ENCODE measurements around the gene NKIRAS1.
A peak's percentile ranks its signal among the peaks of the same experiment; 100 is the strongest.
"Not testable (repeated sequence)": the region's sequence is repeated elsewhere in the genome, so short reads cannot be mapped to it uniquely, and the experiment has no call there.

NKIRAS1 gene

DNA sequence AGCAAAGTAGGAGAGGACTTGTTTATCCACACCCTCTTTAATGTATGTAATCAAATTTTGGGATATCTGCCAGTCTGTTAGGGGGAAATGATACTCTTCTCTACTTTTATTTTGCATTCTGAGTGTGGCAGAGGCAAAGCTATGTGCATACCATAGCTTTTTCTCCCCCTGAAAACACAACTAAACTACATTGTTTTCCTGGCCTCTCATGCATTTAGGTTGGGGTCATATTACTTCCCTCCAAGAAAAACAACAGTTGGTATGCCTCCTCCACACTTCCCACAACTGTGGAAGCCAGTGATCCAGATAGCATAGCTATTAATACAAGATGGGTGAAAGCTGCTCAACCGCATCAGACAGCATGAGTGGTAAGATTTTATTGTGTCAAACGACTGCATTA is 7.0 kb upstream of the NKIRAS1 start:
- H3K27me3 ChIP-seq (ENCODE audit: control insufficient read depth in 5 of 5, insufficient read depth in 4 of 5, low read length in 5 of 5) = no peaks in the 10 kb centered on the region
- H3K36me3 ChIP-seq (ENCODE audit: control insufficient read depth in 5 of 5, insufficient read depth in 5 of 5, low read length in 5 of 5) = peaks cover 16 to 32% (median 23%) of the 10 kb centered on the region in 5 donors
- no peak overlapping the region for H3K27ac ChIP-seq (ENCODE audit: low read depth, low read length)
- H3K4me3 ChIP-seq (ENCODE audit: low read depth in 1 of 5, low read length in 5 of 5) = no peak overlapping the region
- H3K9ac ChIP-seq (ENCODE audit: low read length in 5 of 5) = no peak overlapping the region
- peaks cover 0 to 9% (median 3%) of the 10 kb centered on the region in 5 donors for H3K4me1 ChIP-seq (ENCODE audit: control insufficient read depth in 5 of 5, insufficient read depth in 5 of 5, low read length in 5 of 5)
- H3K9me3 ChIP-seq (ENCODE audit: control insufficient read depth in 5 of 5, low read length in 5 of 5) = no peaks in the 10 kb centered on the region

DNA sequence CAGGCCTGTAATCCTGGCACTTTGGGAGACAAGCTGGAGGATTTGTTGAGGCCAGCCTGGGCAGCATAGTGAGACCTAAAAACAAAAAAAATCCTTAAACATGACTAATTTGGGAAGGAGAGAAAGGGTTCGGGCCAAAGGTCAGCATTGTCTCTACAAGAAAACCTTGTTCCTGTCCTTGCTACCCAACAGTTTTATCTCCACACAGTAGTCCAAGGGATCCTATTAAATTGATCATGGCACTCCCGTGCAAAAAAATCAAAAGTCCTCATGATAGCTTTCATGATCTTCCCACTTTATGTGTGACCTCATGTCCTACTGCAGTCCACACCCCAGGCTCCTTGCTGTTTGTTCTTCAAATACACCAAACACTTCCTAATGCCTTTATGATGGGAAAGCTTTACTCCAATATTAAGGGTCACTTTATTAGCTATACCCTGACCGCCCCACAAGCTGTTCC is 4.3 kb upstream of the NKIRAS1 start:
- Histone ChIP-seq H3K4me1 (ENCODE audit: control insufficient read depth in 5 of 5, insufficient read depth in 5 of 5, low read length in 5 of 5) (peaks cover 2 to 24% (median 19%) of the 10 kb centered on the region in 5 donors), H3K27me3 (ENCODE audit: control insufficient read depth in 5 of 5, insufficient read depth in 4 of 5, low read length in 5 of 5) (no peaks in the 10 kb centered on the region), H3K9ac (ENCODE audit: low read length in 5 of 5) (no peak overlapping the region), H3K36me3 (ENCODE audit: control insufficient read depth in 5 of 5, insufficient read depth in 5 of 5, low read length in 5 of 5) (peaks cover 20 to 36% (median 26%) of the 10 kb centered on the region in 5 donors), H3K27ac (ENCODE audit: low read depth, low read length) (no peak overlapping the region), H3K9me3 (ENCODE audit: control insufficient read depth in 5 of 5, low read length in 5 of 5) (no peaks in the 10 kb centered on the region), H3K4me3 (ENCODE audit: low read depth in 1 of 5, low read length in 5 of 5) (no peak overlapping the region)

DNA sequence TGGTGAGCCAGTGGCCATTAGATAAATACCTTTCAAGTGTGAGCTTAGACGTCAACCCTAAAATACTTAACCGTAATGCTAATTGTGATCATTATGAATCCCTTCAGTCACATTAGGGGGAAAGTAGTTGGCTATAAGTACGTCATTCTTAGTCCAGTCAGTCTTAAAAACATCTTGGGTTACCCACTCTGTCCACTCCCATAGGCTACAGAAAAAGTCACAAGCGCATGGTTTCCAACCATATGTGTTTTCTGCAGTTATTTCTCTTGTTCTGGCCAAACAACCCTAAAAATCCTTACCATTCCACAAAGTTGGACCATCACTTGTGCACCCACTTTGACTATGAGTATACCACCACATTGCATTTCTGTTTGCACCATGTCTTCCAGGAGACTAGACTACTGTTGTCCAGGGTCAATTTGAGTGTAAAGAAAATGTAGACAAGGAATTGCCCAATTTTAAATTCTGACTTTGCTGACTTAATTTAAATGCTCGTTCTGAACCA is 3.4 kb upstream of the NKIRAS1 start:
- Histone ChIP-seq H3K4me3 (ENCODE audit: low read depth in 1 of 5, low read length in 5 of 5) (no peak overlapping the region), H3K36me3 (ENCODE audit: control insufficient read depth in 5 of 5, insufficient read depth in 5 of 5, low read length in 5 of 5) (peaks cover 20 to 36% (median 26%) of the 10 kb centered on the region in 5 donors), H3K27ac (ENCODE audit: low read depth, low read length) (no peak overlapping the region), H3K9ac (ENCODE audit: low read length in 5 of 5) (no peak overlapping the region), H3K4me1 (ENCODE audit: control insufficient read depth in 5 of 5, insufficient read depth in 5 of 5, low read length in 5 of 5) (peaks cover 2 to 32% (median 27%) of the 10 kb centered on the region in 5 donors), H3K9me3 (ENCODE audit: control insufficient read depth in 5 of 5, low read length in 5 of 5) (no peaks in the 10 kb centered on the region), H3K27me3 (ENCODE audit: control insufficient read depth in 5 of 5, insufficient read depth in 4 of 5, low read length in 5 of 5) (no peaks in the 10 kb centered on the region)

DNA sequence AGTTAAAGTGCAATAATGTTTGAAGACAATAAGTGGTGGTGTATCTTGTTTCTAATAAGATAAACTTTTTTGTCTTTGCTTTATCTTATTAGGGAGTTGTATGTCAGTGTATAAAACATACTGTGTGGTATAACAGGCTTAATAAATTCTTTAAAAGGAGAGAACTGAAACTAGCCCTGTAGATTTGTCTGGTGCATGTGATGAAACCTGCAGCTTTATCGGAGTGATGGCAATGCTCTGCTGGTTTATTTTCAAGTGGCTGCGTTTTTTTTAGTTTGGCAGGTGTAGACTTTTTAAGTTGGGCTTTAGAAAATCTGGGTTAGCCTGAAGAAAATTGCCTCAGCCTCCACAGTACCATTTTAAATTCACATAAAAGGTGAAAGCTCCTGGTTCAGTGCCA is 2.8 kb upstream of the NKIRAS1 start:
- H3K4me1 ChIP-seq (ENCODE audit: control insufficient read depth in 5 of 5, insufficient read depth in 5 of 5, low read length in 5 of 5) = peaks cover 2 to 35% (median 27%) of the 10 kb centered on the region in 5 donors
- no peak overlapping the region for H3K9ac ChIP-seq (ENCODE audit: low read length in 5 of 5)
- H3K9me3 ChIP-seq (ENCODE audit: control insufficient read depth in 5 of 5, low read length in 5 of 5) = no peaks in the 10 kb centered on the region
- H3K4me3 ChIP-seq (ENCODE audit: low read depth in 1 of 5, low read length in 5 of 5) = no peak overlapping the region
- H3K36me3 ChIP-seq (ENCODE audit: control insufficient read depth in 5 of 5, insufficient read depth in 5 of 5, low read length in 5 of 5) = peaks cover 20 to 36% (median 26%) of the 10 kb centered on the region in 5 donors
- no peaks in the 10 kb centered on the region for H3K27me3 ChIP-seq (ENCODE audit: control insufficient read depth in 5 of 5, insufficient read depth in 4 of 5, low read length in 5 of 5)
- no peak overlapping the region for H3K27ac ChIP-seq (ENCODE audit: low read depth, low read length)

DNA sequence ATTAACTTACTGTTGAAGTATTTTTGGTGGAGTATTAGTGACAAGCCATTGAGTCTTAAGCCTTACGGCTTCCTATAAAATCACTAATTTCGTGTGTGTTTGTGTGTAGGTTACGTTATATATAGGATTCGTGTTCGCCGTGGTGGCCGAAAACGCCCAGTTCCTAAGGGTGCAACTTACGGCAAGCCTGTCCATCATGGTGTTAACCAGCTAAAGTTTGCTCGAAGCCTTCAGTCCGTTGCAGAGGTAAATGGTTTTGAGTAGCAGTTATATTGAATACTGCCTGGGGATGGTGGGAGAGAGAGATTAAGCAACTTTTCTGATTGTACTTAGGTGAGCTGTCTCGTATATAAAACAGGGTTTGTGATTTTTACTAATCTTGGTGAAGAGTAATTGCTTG is 1.5 kb upstream of the NKIRAS1 start:
- H3K4me1 ChIP-seq (ENCODE audit: control insufficient read depth in 5 of 5, insufficient read depth in 5 of 5, low read length in 5 of 5) = peaks cover 2 to 35% (median 27%) of the 10 kb centered on the region in 5 donors
- peak overlapping the region; percentile 92 for H3K27ac ChIP-seq (ENCODE audit: low read depth, low read length)
- peak overlapping the region; percentile 91 to 99 (median 96) for H3K4me3 ChIP-seq (ENCODE audit: low read depth in 1 of 5, low read length in 5 of 5)
- not testable (repeated sequence) for H3K9me3 ChIP-seq (ENCODE audit: control insufficient read depth in 5 of 5, low read length in 5 of 5); H3K27me3 ChIP-seq (ENCODE audit: control insufficient read depth in 5 of 5, insufficient read depth in 4 of 5, low read length in 5 of 5)
- H3K9ac ChIP-seq (ENCODE audit: low read length in 5 of 5) = peak overlapping the region in 4 of 5 donors; percentile 32 to 99 (median 90)
- peaks cover 17 to 36% (median 23%) of the 10 kb centered on the region in 5 donors for H3K36me3 ChIP-seq (ENCODE audit: control insufficient read depth in 5 of 5, insufficient read depth in 5 of 5, low read length in 5 of 5)

DNA sequence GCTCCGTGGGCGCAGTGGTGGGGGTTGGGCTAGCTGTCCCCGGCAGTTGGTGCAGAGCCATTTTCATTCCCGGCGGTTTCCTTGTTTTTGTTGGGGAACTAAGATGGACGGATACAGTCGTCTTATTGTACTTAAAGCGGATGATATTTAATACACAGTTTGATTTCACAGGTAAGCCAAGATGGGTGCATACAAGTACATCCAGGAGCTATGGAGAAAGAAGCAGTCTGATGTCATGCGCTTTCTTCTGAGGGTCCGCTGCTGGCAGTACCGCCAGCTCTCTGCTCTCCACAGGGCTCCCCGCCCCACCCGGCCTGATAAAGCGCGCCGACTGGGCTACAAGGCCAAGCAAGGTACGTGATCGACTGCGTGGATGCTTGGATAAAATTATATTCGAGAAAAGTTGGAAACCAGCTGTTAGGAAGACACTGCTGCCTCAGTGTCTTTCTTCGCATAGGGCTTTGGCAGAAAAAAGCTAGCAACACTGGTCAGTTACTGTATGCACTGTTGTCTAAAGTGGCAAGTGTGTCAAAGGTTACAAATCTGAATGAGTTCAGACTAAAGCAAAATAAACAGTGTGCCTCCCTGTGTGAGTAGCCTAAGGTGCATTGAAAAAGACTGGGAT is 1.0 kb upstream of the NKIRAS1 start:
- peak overlapping the region; percentile 91 to 99 (median 96) for H3K4me3 ChIP-seq (ENCODE audit: low read depth in 1 of 5, low read length in 5 of 5)
- H3K9ac ChIP-seq (ENCODE audit: low read length in 5 of 5) = peak overlapping the region; percentile 74 to 99 (median 88)
- H3K4me1 ChIP-seq (ENCODE audit: control insufficient read depth in 5 of 5, insufficient read depth in 5 of 5, low read length in 5 of 5) = peaks cover 2 to 35% (median 27%) of the 10 kb centered on the region in 5 donors
- H3K36me3 ChIP-seq (ENCODE audit: control insufficient read depth in 5 of 5, insufficient read depth in 5 of 5, low read length in 5 of 5) = peaks cover 17 to 34% (median 23%) of the 10 kb centered on the region in 5 donors
- H3K27ac ChIP-seq (ENCODE audit: low read depth, low read length) = peak overlapping the region; percentile 92
- not testable (repeated sequence) for H3K27me3 ChIP-seq (ENCODE audit: control insufficient read depth in 5 of 5, insufficient read depth in 4 of 5, low read length in 5 of 5); H3K9me3 ChIP-seq (ENCODE audit: control insufficient read depth in 5 of 5, low read length in 5 of 5)

DNA sequence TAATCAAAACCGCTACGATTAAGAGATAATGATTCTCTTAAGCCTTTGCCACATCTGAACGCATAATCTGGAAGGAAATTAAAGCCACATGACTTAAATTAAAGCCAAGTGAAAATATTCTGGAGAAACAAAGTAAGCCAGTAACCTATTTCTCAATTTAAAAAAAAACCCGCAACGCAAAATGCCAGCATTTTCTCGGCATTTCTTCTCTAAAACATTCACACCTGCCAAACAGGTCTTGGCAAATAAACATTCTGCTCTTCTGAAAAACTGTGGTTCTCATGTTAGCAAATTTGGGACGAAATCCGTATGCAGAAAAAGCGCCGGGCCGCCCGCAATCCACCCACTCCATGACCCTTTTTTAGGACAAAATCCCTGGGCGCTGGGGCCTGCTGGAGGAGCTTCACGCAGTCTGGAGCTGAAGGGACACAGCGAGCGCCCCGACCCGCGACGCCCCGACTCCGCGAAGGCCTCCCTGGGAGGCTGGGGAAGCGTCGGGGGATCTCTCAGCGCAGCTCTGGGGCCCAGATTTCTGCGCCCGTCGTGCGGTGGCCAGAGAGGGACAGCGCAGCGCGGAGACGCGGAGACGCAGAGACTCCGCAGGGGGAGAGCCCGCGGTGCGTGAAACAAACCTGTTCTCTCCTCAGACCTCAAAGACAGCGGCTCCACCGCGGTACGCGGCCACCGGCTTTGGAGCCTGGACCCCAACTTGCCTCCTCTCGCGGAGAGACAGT is 471 bp downstream of the NKIRAS1 start:
- Histone ChIP-seq H3K4me3 (ENCODE audit: low read depth in 1 of 5, low read length in 5 of 5) (peak overlapping the region; percentile 68 to 99 (median 93)), H3K27me3 (ENCODE audit: control insufficient read depth in 5 of 5, insufficient read depth in 4 of 5, low read length in 5 of 5) (no peaks in the 10 kb centered on the region), H3K9ac (ENCODE audit: low read length in 5 of 5) (peak overlapping the region; percentile 66 to 99 (median 88)), H3K9me3 (ENCODE audit: control insufficient read depth in 5 of 5, low read length in 5 of 5) (no peaks in the 10 kb centered on the region), H3K27ac (ENCODE audit: low read depth, low read length) (peak overlapping the region; percentile 92), H3K4me1 (ENCODE audit: control insufficient read depth in 5 of 5, insufficient read depth in 5 of 5, low read length in 5 of 5) (peaks cover 2 to 35% (median 27%) of the 10 kb centered on the region in 5 donors), H3K36me3 (ENCODE audit: control insufficient read depth in 5 of 5, insufficient read depth in 5 of 5, low read length in 5 of 5) (peaks cover 17 to 24% (median 21%) of the 10 kb centered on the region in 5 donors)

DNA sequence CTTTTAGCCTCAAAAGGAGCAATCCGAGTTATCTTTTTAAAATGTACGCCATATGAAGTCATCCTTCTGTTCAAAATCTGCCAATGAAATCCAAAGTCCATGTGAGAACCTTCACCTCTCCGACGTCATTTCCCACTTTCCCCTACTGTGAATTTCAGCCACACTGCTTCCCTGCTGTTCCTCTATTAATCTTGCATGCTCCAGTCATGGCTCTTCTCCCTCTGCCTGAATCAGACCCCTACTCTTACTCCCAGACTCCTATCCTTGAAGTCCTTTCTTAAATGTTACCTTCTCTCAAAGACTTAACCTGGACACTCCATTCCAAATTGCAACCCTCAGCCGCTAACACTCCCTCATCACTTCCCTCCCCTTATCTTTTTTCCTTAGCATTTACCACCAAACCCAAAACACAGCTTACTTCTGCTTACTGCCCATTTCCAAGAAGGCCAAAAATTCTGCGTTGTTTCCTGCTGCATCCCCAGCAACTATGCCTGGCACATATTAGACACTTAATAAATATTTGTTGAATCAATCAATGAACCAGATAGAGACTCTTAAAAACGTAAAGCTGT is 1.2 kb downstream of the NKIRAS1 start:
- H3K27me3 ChIP-seq (ENCODE audit: control insufficient read depth in 5 of 5, insufficient read depth in 4 of 5, low read length in 5 of 5) = no peaks in the 10 kb centered on the region
- H3K9ac ChIP-seq (ENCODE audit: low read length in 5 of 5) = peak overlapping the region in 4 of 5 donors; percentile 79 to 99 (median 88)
- H3K4me3 ChIP-seq (ENCODE audit: low read depth in 1 of 5, low read length in 5 of 5) = peak overlapping the region; percentile 68 to 99 (median 93)
- peak overlapping the region; percentile 92 for H3K27ac ChIP-seq (ENCODE audit: low read depth, low read length)
- H3K4me1 ChIP-seq (ENCODE audit: control insufficient read depth in 5 of 5, insufficient read depth in 5 of 5, low read length in 5 of 5) = peaks cover 2 to 35% (median 27%) of the 10 kb centered on the region in 5 donors
- no peaks in the 10 kb centered on the region for H3K9me3 ChIP-seq (ENCODE audit: control insufficient read depth in 5 of 5, low read length in 5 of 5)
- peaks cover 16 to 21% (median 18%) of the 10 kb centered on the region in 5 donors for H3K36me3 ChIP-seq (ENCODE audit: control insufficient read depth in 5 of 5, insufficient read depth in 5 of 5, low read length in 5 of 5)

DNA sequence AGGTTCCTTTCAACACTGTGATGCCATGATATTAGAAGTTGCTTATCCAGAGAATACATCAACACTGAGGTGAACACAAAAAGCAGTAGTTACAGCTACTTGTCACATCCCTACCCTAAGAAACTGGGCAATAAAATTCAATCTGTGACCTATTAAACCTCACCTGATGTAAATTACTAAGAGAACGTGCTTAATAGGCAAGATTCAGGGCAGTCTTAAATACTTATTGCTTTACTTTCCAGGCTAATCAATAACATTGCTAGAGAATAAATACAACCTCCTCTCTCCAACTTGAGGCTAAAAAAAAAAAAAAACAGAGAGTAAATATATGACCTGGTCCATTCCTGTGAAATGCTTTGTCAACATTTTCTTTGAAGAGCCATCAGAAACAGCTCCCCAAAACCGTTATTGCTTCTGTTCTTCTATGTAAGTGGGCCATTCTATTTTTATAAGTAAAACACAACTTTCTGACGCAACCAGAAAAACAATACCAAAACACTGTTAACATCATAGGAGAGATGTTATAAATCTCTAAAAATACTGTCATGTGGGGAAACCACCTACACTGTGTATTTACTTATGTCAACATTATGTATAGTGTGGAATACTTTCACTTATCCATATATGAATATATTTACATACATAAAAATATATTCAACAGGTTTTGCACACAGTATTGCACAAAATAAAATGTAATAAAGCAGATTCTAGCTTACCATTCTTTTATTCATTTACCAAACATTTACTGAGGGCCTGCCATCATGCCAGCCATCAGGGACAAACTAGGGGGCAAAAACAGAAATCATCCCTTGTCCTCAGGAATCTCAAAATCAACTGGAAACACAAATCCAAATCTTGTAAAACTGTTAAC is 2.7 kb downstream of the NKIRAS1 start:
- Histone ChIP-seq H3K9me3 (ENCODE audit: control insufficient read depth in 5 of 5, low read length in 5 of 5) (no peaks in the 10 kb centered on the region), H3K27me3 (ENCODE audit: control insufficient read depth in 5 of 5, insufficient read depth in 4 of 5, low read length in 5 of 5) (no peaks in the 10 kb centered on the region), H3K4me3 (ENCODE audit: low read depth in 1 of 5, low read length in 5 of 5) (no peak overlapping the region), H3K27ac (ENCODE audit: low read depth, low read length) (no peak overlapping the region), H3K36me3 (ENCODE audit: control insufficient read depth in 5 of 5, insufficient read depth in 5 of 5, low read length in 5 of 5) (peaks cover 8 to 21% (median 13%) of the 10 kb centered on the region in 5 donors), H3K4me1 (ENCODE audit: control insufficient read depth in 5 of 5, insufficient read depth in 5 of 5, low read length in 5 of 5) (peaks cover 2 to 29% (median 27%) of the 10 kb centered on the region in 5 donors), H3K9ac (ENCODE audit: low read length in 5 of 5) (no peak overlapping the region)
